ENCODE results near the gene FAM174B.

DNA sequence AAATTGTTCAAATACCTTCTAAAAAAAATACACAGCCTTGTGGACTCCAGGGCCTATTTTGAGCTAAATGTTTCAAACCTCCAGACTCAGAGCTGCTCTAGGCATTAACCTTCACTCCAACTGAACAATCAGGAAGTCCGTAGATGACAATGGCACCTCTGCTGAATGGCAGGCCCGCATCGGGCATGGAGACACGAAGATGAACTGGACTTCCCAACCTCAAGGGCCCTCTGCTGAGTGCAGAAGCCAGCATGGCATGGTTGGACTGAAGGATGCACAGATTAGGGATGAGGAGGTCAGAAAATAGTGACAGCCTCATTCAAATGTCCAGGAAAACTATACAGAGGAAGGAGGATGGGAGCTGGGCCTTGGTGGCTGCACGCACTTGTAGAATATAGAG is 2.2 kb downstream of the FAM174B start:
- TF ChIP-seq POLR2A (IDR thresholded peaks at IDR 0.05) (no peak), CTCF (IDR thresholded peaks at IDR 0.05) (no peak)

All from thyroid gland (tissue), 4 donors.